ENCODE measurements around the gene LGI1.

Gene LGI1

GRCh38 chr10:93749218-93749799, 8.4 kb upstream of the LGI1 start:
- H3K4me3 ChIP-seq (ENCODE audit: low read depth, low read length) = no peak overlapping the region
- no peak for DNase-seq (ENCODE audit: low read depth)
- TF ChIP-seq POLR2A (IDR thresholded peaks at IDR 0.05; ENCODE audit: extremely low read depth, insufficient read length) (no peak), MYC (IDR thresholded peaks at IDR 0.05; ENCODE audit: low read depth, low read length) (no peak), CTCF (IDR thresholded peaks at IDR 0.05; ENCODE audit: low read depth, low read length) (no peak)

- DNase-seq (ENCODE audit: low read depth) = no peak
- TF ChIP-seq POLR2A (IDR thresholded peaks at IDR 0.05; ENCODE audit: extremely low read depth, insufficient read length) (no peak), MAX (IDR thresholded peaks at IDR 0.05; ENCODE audit: low read depth, low read length) (no peak), CTCF (IDR thresholded peaks at IDR 0.05; ENCODE audit: low read depth, low read length) (no peak), MYC (IDR thresholded peaks at IDR 0.05; ENCODE audit: low read depth, low read length) (no peak)
- H3K4me3 ChIP-seq (ENCODE audit: low read depth, low read length) = no peak overlapping the region
Observed at GRCh38 chr10:93751124-93751523, 6.6 kb upstream of the LGI1 start.

GRCh38 chr10:93751832-93752231, 5.9 kb upstream of the LGI1 start:
- DNase-seq (ENCODE audit: low read depth) = peak; percentile 24
- no peak overlapping the region for H3K4me3 ChIP-seq (ENCODE audit: low read depth, low read length)
- TF ChIP-seq MYC (IDR thresholded peaks at IDR 0.05; ENCODE audit: low read depth, low read length) = no peak
- no peak for TF ChIP-seq MAX (IDR thresholded peaks at IDR 0.05; ENCODE audit: low read depth, low read length)
- TF ChIP-seq CTCF (IDR thresholded peaks at IDR 0.05; ENCODE audit: low read depth, low read length) = no peak
- no peak for TF ChIP-seq POLR2A (IDR thresholded peaks at IDR 0.05; ENCODE audit: extremely low read depth, insufficient read length)

GRCh38 chr10:93752761-93753160, 5.0 kb upstream of the LGI1 start:
- H3K4me3 ChIP-seq (ENCODE audit: low read depth, low read length) = no peak overlapping the region
- peak; percentile 14 for DNase-seq (ENCODE audit: low read depth)
- TF ChIP-seq MYC (IDR thresholded peaks at IDR 0.05; ENCODE audit: low read depth, low read length) = no peak
- TF ChIP-seq POLR2A (IDR thresholded peaks at IDR 0.05; ENCODE audit: extremely low read depth, insufficient read length) = no peak
- no peak for TF ChIP-seq CTCF (IDR thresholded peaks at IDR 0.05; ENCODE audit: low read depth, low read length)
- no peak for TF ChIP-seq MAX (IDR thresholded peaks at IDR 0.05; ENCODE audit: low read depth, low read length)

GRCh38 chr10:93753621-93754250, 4.0 kb upstream of the LGI1 start:
- TF ChIP-seq POLR2A (IDR thresholded peaks at IDR 0.05; ENCODE audit: extremely low read depth, insufficient read length) = no peak
- TF ChIP-seq MYC (IDR thresholded peaks at IDR 0.05; ENCODE audit: low read depth, low read length) = no peak
- TF ChIP-seq MAX (IDR thresholded peaks at IDR 0.05; ENCODE audit: low read depth, low read length) = no peak
- H3K4me3 ChIP-seq (ENCODE audit: low read depth, low read length) = no peak overlapping the region
- DNase-seq (ENCODE audit: low read depth) = no peak

GRCh38 chr10:93754761-93755160, 3.0 kb upstream of the LGI1 start:
- no peak for TF ChIP-seq MYC (IDR thresholded peaks at IDR 0.05; ENCODE audit: low read depth, low read length)
- TF ChIP-seq MAX (IDR thresholded peaks at IDR 0.05; ENCODE audit: low read depth, low read length) = no peak
- TF ChIP-seq CTCF (IDR thresholded peaks at IDR 0.05; ENCODE audit: low read depth, low read length) = no peak
- no peak for TF ChIP-seq POLR2A (IDR thresholded peaks at IDR 0.05; ENCODE audit: extremely low read depth, insufficient read length)
- no peak overlapping the region for H3K4me3 ChIP-seq (ENCODE audit: low read depth, low read length)
- no peak for DNase-seq (ENCODE audit: low read depth)

All from NB4 (cell line).